ENCODE measurements around the gene BAZ2A. TPM values are rescaled to one million over a fixed set of nuclear protein-coding genes. Genes with fewer than 3 reads are reported as not detected.
A peak's percentile ranks its signal among the peaks of the same experiment; 100 is the strongest.

The BAZ2A gene
- total RNA-seq, 1 donor from 2014 or later, result 71.2 TPM

DNA sequence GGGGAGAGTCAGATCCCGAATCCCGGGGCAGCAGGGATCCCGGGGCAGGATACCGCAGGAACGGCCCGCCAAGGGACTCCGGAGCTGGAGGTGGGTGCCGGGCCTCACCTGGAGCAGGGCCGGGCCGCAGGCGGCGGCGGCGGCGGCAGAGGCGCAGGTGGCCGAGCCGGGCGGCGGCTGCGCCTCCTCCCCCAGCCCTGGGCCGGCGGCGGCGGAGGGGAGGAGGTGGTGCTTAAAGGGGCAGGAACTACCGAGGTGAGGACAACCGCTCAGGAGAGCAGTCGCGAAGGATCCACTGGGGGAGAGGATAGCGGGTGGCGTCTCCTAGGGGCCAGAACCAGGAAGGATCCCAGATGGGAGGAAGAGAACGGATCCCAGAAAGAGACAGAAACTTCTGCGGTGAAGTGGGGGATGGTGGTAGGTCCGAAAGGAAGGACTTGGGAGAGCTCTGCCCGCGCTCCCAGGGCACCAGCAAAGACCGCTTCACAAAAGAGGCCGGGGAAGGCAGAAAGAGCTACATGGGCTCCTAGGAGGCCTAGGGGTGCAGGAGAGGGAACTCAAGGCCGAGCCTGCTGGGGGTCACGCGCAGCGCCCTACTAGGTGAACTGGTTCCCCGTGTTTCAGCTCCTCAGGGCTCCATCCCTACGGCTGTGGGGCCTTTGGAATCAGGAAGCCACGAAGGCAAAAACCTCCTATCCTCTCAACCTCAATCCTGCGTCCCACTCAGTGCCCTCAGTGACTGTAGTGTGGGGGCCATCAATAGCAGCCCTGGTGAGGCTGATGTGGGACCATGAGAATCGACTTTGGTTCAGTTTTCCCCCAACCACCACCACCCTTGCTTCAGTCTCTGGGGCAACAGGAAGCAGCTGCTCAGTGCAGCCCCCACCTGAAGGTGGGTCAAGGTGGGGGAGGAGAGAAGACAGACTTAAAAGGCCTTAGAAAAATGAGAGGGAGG is 5.0 kb upstream of the BAZ2A start:
- peaks cover 17% of the 10 kb centered on the region for H3K36me3 Mint-ChIP-seq (ENCODE audit: low read depth)
- H3K27ac Mint-ChIP-seq (ENCODE audit: unreplicated experiment), result peak overlapping the region; percentile 100
- TF ChIP-seq CTCF (IDR thresholded peaks at IDR 0.05), result peak; percentile 73
- H3K27me3 Mint-ChIP-seq (ENCODE audit: low read depth), result no peaks in the 10 kb centered on the region
- H3K4me3 Mint-ChIP-seq (ENCODE audit: unreplicated experiment), result peak overlapping the region; percentile 94
- DNase-seq (ENCODE audit: low spot score), result no peak
- H3K9me3 Mint-ChIP-seq (ENCODE audit: low read depth), result no peaks in the 10 kb centered on the region
- peaks cover 59% of the 10 kb centered on the region for H3K4me1 Mint-ChIP-seq (ENCODE audit: low read depth)

DNA sequence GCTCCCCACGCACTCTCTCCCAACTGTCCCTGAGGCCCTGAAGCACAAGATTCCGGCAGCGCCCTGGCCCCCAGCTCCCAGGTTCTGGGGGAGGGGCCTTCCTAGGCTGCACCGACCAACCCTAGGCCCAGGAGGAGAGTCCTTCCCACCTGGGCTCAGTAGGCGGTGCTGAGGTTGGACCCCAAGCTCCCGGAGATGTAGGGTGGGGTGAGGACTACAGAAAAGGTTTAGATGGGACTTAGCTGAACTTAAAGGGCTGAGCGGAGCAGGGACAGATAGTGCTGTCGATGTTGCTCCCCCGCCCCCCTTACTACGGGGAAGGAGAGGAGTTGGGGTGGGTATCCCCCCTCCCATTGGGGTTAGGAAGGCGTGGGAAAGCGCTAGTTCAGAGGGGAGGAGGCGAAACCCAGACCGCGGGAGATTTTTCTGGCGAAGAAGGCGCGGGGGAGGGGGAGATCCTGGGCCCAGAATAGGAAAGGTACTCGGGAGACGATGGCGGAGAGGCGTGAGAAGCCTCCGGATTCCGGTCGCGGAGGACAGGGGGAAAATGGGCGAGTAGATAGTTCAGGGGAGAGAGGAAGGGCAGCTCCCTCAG is 4.2 kb upstream of the BAZ2A start:
- H3K27me3 Mint-ChIP-seq (ENCODE audit: low read depth), result no peaks in the 10 kb centered on the region
- peak overlapping the region; percentile 94 for H3K4me3 Mint-ChIP-seq (ENCODE audit: unreplicated experiment)
- H3K36me3 Mint-ChIP-seq (ENCODE audit: low read depth), result peaks cover 12% of the 10 kb centered on the region
- peaks cover 59% of the 10 kb centered on the region for H3K4me1 Mint-ChIP-seq (ENCODE audit: low read depth)
- no peak for TF ChIP-seq CTCF (IDR thresholded peaks at IDR 0.05)
- no peaks in the 10 kb centered on the region for H3K9me3 Mint-ChIP-seq (ENCODE audit: low read depth)
- no peak for DNase-seq (ENCODE audit: low spot score)
- peak overlapping the region; percentile 91 for H3K27ac Mint-ChIP-seq (ENCODE audit: unreplicated experiment)

- peaks cover 66% of the 10 kb centered on the region for H3K4me1 Mint-ChIP-seq (ENCODE audit: low read depth)
- no peak for DNase-seq (ENCODE audit: low spot score)
Observed at GRCh38 chr12:56633468-56634241, 3.5 kb upstream of the BAZ2A start.

DNA sequence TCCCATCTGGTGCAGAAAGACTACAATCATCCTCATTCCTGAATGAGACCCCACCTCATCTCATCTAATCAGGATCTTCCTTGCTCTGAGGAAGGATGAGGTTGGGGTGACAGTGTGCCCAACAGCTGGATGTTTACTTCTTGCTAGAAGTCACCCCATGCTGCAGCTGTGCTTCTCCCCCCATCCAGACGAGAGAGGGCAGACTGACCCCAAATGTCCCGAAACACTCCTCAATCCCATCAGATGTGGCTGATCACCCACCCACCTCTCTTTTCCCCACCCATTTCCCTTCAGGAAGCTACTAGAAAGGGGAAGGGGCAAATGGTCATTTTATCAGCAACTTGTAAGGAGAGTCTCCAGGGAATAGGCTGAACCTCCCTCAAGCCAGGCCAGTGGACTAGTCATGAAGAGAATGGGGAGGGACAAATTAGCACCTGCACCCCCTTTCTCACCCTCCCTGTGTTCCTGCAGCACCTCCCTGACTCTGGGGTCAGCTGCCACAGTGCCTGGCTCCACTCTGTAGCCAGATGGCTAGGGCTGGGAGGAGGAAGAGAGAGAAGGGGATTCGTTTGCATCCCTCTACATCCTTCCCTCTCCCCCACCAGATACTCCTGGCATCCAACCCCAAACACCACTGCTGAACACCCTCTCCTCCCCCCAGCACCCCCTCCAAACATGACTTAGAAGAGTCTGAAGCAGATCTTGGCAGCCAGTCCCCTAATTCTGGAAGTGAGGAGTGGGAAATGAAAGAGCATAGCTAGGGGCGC is 2.8 kb upstream of the BAZ2A start:
- no peaks in the 10 kb centered on the region for H3K9me3 Mint-ChIP-seq (ENCODE audit: low read depth)
- no peak for DNase-seq (ENCODE audit: low spot score)
- H3K27ac Mint-ChIP-seq (ENCODE audit: unreplicated experiment), result peak overlapping the region; percentile 97
- peak overlapping the region; percentile 94 for H3K4me3 Mint-ChIP-seq (ENCODE audit: unreplicated experiment)
- H3K4me1 Mint-ChIP-seq (ENCODE audit: low read depth), result peaks cover 72% of the 10 kb centered on the region
- H3K36me3 Mint-ChIP-seq (ENCODE audit: low read depth), result peaks cover 3% of the 10 kb centered on the region
- TF ChIP-seq CTCF (IDR thresholded peaks at IDR 0.05), result no peak
- H3K27me3 Mint-ChIP-seq (ENCODE audit: low read depth), result no peaks in the 10 kb centered on the region

More at GRCh38 chr12:56633468-56634241, 3.5 kb upstream of the BAZ2A start:
- H3K27ac Mint-ChIP-seq (ENCODE audit: unreplicated experiment), result peak overlapping the region; percentile 91
- H3K9me3 Mint-ChIP-seq (ENCODE audit: low read depth), result no peaks in the 10 kb centered on the region
- peak overlapping the region; percentile 94 for H3K4me3 Mint-ChIP-seq (ENCODE audit: unreplicated experiment)
- no peaks in the 10 kb centered on the region for H3K27me3 Mint-ChIP-seq (ENCODE audit: low read depth)
- peaks cover 8% of the 10 kb centered on the region for H3K36me3 Mint-ChIP-seq (ENCODE audit: low read depth)
- TF ChIP-seq CTCF (IDR thresholded peaks at IDR 0.05), result no peak
